ENCODE measurements around the gene FOXJ3.

The FOXJ3 gene

GRCh38 chr1:42177541-42177981, 157.5 kb downstream of the FOXJ3 start:
- TF ChIP-seq POLR2A (IDR thresholded peaks at IDR 0.05; ENCODE audit: low read depth, low read length) (no peak), POLR2AphosphoS5 (IDR thresholded peaks at IDR 0.05; ENCODE audit: low read depth, low read length) (no peak), SPI1 (IDR thresholded peaks at IDR 0.05; ENCODE audit: low read depth, low read length) (no peak), POU2F2 (IDR thresholded peaks at IDR 0.05; ENCODE audit: low read depth, low read length) (no peak), PAX5 (IDR thresholded peaks at IDR 0.05; ENCODE audit: insufficient read depth, low read length, severe bottlenecking) (no peak), TAF1 (IDR thresholded peaks at IDR 0.05; ENCODE audit: low read depth, low read length) (no peak)
- FAIRE-seq (no peak), DNase-seq (ENCODE audit: insufficient read length, low spot score) (no peak)

- DNase-seq (ENCODE audit: insufficient read length, low spot score) (peak; percentile 40), FAIRE-seq (no peak)
- TF ChIP-seq SPI1 (IDR thresholded peaks at IDR 0.05; ENCODE audit: low read depth, low read length) (no peak), PAX5 (IDR thresholded peaks at IDR 0.05; ENCODE audit: insufficient read depth, low read length, severe bottlenecking) (no peak), POLR2AphosphoS5 (IDR thresholded peaks at IDR 0.05; ENCODE audit: low read depth, low read length) (no peak), POU2F2 (IDR thresholded peaks at IDR 0.05; ENCODE audit: low read depth, low read length) (no peak), POLR2A (IDR thresholded peaks at IDR 0.05; ENCODE audit: low read depth, low read length) (no peak), TAF1 (IDR thresholded peaks at IDR 0.05; ENCODE audit: low read depth, low read length) (no peak)
These were observed 158.0 kb downstream of the FOXJ3 start for GRCh38 chr1:42176902-42177519.

GRCh38 chr1:42175314-42176054, 159.6 kb downstream of the FOXJ3 start:
- no peak for TF ChIP-seq TAF1 (IDR thresholded peaks at IDR 0.05; ENCODE audit: low read depth, low read length)
- no peak for TF ChIP-seq POU2F2 (IDR thresholded peaks at IDR 0.05; ENCODE audit: low read depth, low read length)
- no peak for TF ChIP-seq POLR2AphosphoS5 (IDR thresholded peaks at IDR 0.05; ENCODE audit: low read depth, low read length)
- TF ChIP-seq POLR2A (IDR thresholded peaks at IDR 0.05; ENCODE audit: low read depth, low read length): no peak
- no peak for TF ChIP-seq PAX5 (IDR thresholded peaks at IDR 0.05; ENCODE audit: insufficient read depth, low read length, severe bottlenecking)
- no peak for TF ChIP-seq SPI1 (IDR thresholded peaks at IDR 0.05; ENCODE audit: low read depth, low read length)
- DNase-seq (ENCODE audit: insufficient read length, low spot score) (no peak), FAIRE-seq (no peak)

- FAIRE-seq: no peak
- TF ChIP-seq POLR2AphosphoS5 (IDR thresholded peaks at IDR 0.05; ENCODE audit: low read depth, low read length) (no peak; the same call in 1 of the 2 replicates), POLR2A (IDR thresholded peaks at IDR 0.05; ENCODE audit: low read depth, low read length) (no peak), POU2F2 (IDR thresholded peaks at IDR 0.05; ENCODE audit: low read depth, low read length) (no peak), SPI1 (IDR thresholded peaks at IDR 0.05; ENCODE audit: low read depth, low read length) (no peak), TAF1 (IDR thresholded peaks at IDR 0.05; ENCODE audit: low read depth, low read length) (no peak), PAX5 (IDR thresholded peaks at IDR 0.05; ENCODE audit: insufficient read depth, low read length, severe bottlenecking) (no peak)
These were observed 160.9 kb downstream of the FOXJ3 start for GRCh38 chr1:42173961-42174735.

GRCh38 chr1:42173155-42173933, 161.7 kb downstream of the FOXJ3 start:
- FAIRE-seq: peak; percentile 92
- DNase-seq (ENCODE audit: insufficient read length, low spot score): peak; percentile 60
- TF ChIP-seq POLR2AphosphoS5 (IDR thresholded peaks at IDR 0.05; ENCODE audit: low read depth, low read length): no peak
- peak; percentile 19; the same call in 1 of the 2 replicates for TF ChIP-seq POLR2A (IDR thresholded peaks at IDR 0.05; ENCODE audit: low read depth, low read length)

More at GRCh38 chr1:42173961-42174735, 160.9 kb downstream of the FOXJ3 start:
- DNase-seq (ENCODE audit: insufficient read length, low spot score): no peak

GRCh38 chr1:42172381-42173133, 162.5 kb downstream of the FOXJ3 start:
- TF ChIP-seq POLR2A (IDR thresholded peaks at IDR 0.05; ENCODE audit: low read depth, low read length): no peak
- no peak for TF ChIP-seq TAF1 (IDR thresholded peaks at IDR 0.05; ENCODE audit: low read depth, low read length)
- TF ChIP-seq POLR2AphosphoS5 (IDR thresholded peaks at IDR 0.05; ENCODE audit: low read depth, low read length): no peak
- no peak for TF ChIP-seq PAX5 (IDR thresholded peaks at IDR 0.05; ENCODE audit: insufficient read depth, low read length, severe bottlenecking)
- TF ChIP-seq SPI1 (IDR thresholded peaks at IDR 0.05; ENCODE audit: low read depth, low read length): no peak
- TF ChIP-seq POU2F2 (IDR thresholded peaks at IDR 0.05; ENCODE audit: low read depth, low read length): no peak
- FAIRE-seq (no peak), DNase-seq (ENCODE audit: insufficient read length, low spot score) (no peak)

- FAIRE-seq: no peak
- no peak for TF ChIP-seq PAX5 (IDR thresholded peaks at IDR 0.05; ENCODE audit: insufficient read depth, low read length, severe bottlenecking)
- TF ChIP-seq TAF1 (IDR thresholded peaks at IDR 0.05; ENCODE audit: low read depth, low read length): no peak
- no peak for TF ChIP-seq POU2F2 (IDR thresholded peaks at IDR 0.05; ENCODE audit: low read depth, low read length)
- TF ChIP-seq POLR2A (IDR thresholded peaks at IDR 0.05; ENCODE audit: low read depth, low read length): no peak
- no peak for TF ChIP-seq SPI1 (IDR thresholded peaks at IDR 0.05; ENCODE audit: low read depth, low read length)
- no peak for TF ChIP-seq POLR2AphosphoS5 (IDR thresholded peaks at IDR 0.05; ENCODE audit: low read depth, low read length)
These were observed 163.3 kb downstream of the FOXJ3 start for GRCh38 chr1:42171679-42172266.

More at GRCh38 chr1:42171679-42172266, 163.3 kb downstream of the FOXJ3 start:
- DNase-seq (ENCODE audit: insufficient read length, low spot score): no peak
